ENCODE data around the gene ARFGAP1. TPM values are rescaled to one million over a fixed set of nuclear protein-coding genes. Genes with fewer than 3 reads are reported as not detected.

Gene ARFGAP1
- total and polyA plus RNA-seq, 2 of the 8 experiments (the other 6 are each of a cell fraction or from before 2014, with no cell fraction given): 93.7 to 100 TPM

- Histone ChIP-seq H2BK120ac (replicated peaks; ENCODE audit: low read depth, low read length) (no peak overlapping the region), H3K4me1 (replicated peaks in 1 of 4; ENCODE audit: control insufficient read depth in 3 of 4, insufficient read depth in 4 of 4, low read length in 3 of 4) (peaks cover 0 to 14% (median 11%) of the 10 kb centered on the region in 4 experiments; a peak in 4 of 7 replicates), H3K27ac (ENCODE audit: low read depth, low read length) (no peak overlapping the region), H4K91ac (replicated peaks; ENCODE audit: insufficient read length, low read length) (no peak overlapping the region), H3K27me3 (replicated peaks in 1 of 4; ENCODE audit: control insufficient read depth in 3 of 4, extremely low read depth in 1 of 4, insufficient read depth in 3 of 4, low read length in 3 of 4) (no peaks in the 10 kb centered on the region; a peak in 2 of 7 replicates), H2BK20ac (ENCODE audit: low read length) (no peak overlapping the region), H2AK5ac (ENCODE audit: low read depth, low read length) (no peak overlapping the region), H3K4me3 (ENCODE audit: extremely low read depth in 1 of 4, insufficient read depth in 2 of 4, low read depth in 3 of 4, low read length in 4 of 4) (no peak overlapping the region), H2AFZ (ENCODE audit: low read length) (no peak overlapping the region), H3K79me2 (ENCODE audit: control insufficient read depth in 1 of 2, insufficient read depth in 2 of 2, low read length in 2 of 2) (no peaks in the 10 kb centered on the region), H4K8ac (ENCODE audit: extremely low read depth, insufficient read depth, low read length) (no peak overlapping the region; the same call in 1 of the 2 replicates), H3K4ac (replicated peaks; ENCODE audit: insufficient read length, low read depth, low read length) (no peak overlapping the region), H3K23me2 (ENCODE audit: low read depth, low read length) (no peaks in the 10 kb centered on the region), H3K4me2 (ENCODE audit: insufficient read depth in 1 of 2, low read depth in 2 of 2, low read length in 2 of 2) (no peak overlapping the region), H3K9me3 (ENCODE audit: insufficient read depth in 2 of 2, low read depth in 1 of 2, low read length in 1 of 2) (no peaks in the 10 kb centered on the region), H4K20me1 (replicated peaks in 1 of 2; ENCODE audit: control insufficient read depth in 1 of 2, insufficient read depth in 2 of 2, low read length in 2 of 2) (no peaks in the 10 kb centered on the region), H3K56ac (replicated peaks; ENCODE audit: insufficient read length, low read depth, low read length) (no peak overlapping the region), H3K18ac (ENCODE audit: extremely low read depth, low read length) (no peak overlapping the region), H3K79me1 (ENCODE audit: low read depth, low read length) (no peaks in the 10 kb centered on the region), H4K5ac (ENCODE audit: insufficient read length, low read depth, low read length) (no peak overlapping the region), H2BK15ac (ENCODE audit: low read length) (no peak overlapping the region), H3K23ac (ENCODE audit: insufficient read length) (no peak overlapping the region), H2BK5ac (ENCODE audit: low read depth, low read length) (no peak overlapping the region), H3K36me3 (ENCODE audit: control insufficient read depth in 2 of 4, insufficient read depth in 4 of 4, low read length in 3 of 4) (no peaks in the 10 kb centered on the region), H3K9ac (replicated peaks in 1 of 4; ENCODE audit: extremely low read depth in 1 of 4, low read depth in 3 of 4, low read length in 3 of 4) (no peak overlapping the region), H2BK12ac (ENCODE audit: low read depth, low read length) (no peak overlapping the region), H3K14ac (ENCODE audit: insufficient read length) (no peak overlapping the region)
- DNase-seq (ENCODE audit: low read depth in 1 of 2, low spot score in 2 of 2): no peak
- 84% methylated on average over 6 of the region's 21 CpGs; no CpG with 5 or more reads in 1 of the 2 experiments for WGBS, 2 experiments (ENCODE audit: extremely low coverage in 1 of 2, insufficient coverage in 1 of 2, insufficient read length in 1 of 2, insufficient replicate concordance in 2 of 2, low coverage in 1 of 2, low lambda C conversion rate in 2 of 2, missing lambda C conversion rate in 1 of 2)
- FAIRE-seq: no peak
- POLR2A ChIA-PET (ENCODE audit: partially characterized antibody): no interaction called here
- CTCF ChIA-PET (ENCODE audit: partially characterized antibody): interaction anchor here (0.9 to 10.9 kb wide), 8 partner anchors 8 to 48 kb away, joined by 3 to 199 read pairs (median 6); no protein-coding TSS in a partner anchor
- TF ChIP-seq RNF2 (IDR thresholded peaks at IDR 0.05; ENCODE audit: borderline replicate concordance, low read depth, low read length, missing control alignments, poor library complexity, severe bottlenecking) (no peak), SUZ12 (IDR thresholded peaks at IDR 0.05; ENCODE audit: low read length) (no peak), GABPA (IDR thresholded peaks at IDR 0.05; ENCODE audit: borderline replicate concordance, insufficient read depth, low read length) (no peak), YY1 (IDR thresholded peaks at IDR 0.05; ENCODE audit: low read depth, low read length) (no peak), TCF12 (IDR thresholded peaks at IDR 0.05; ENCODE audit: low read depth, low read length) (no peak), SIN3A (conservative IDR thresholded peaks at IDR 0.05 in 1 of 2, IDR thresholded peaks at IDR 0.05 in 1 of 2; ENCODE audit: low read depth in 1 of 2, low read length in 2 of 2) (no peak), HDAC2 (IDR thresholded peaks at IDR 0.05; ENCODE audit: borderline replicate concordance in 1 of 2, low read depth in 2 of 2, low read length in 2 of 2) (no peak), NRF1 (IDR thresholded peaks at IDR 0.05; ENCODE audit: low read depth, low read length) (no peak), TAF1 (IDR thresholded peaks at IDR 0.05; ENCODE audit: low read depth, low read length) (no peak), ZNF274 (IDR thresholded peaks at IDR 0.05; ENCODE audit: borderline replicate concordance, extremely low read depth, low read length) (no peak)
- TF ChIP-seq, protein P1, sequence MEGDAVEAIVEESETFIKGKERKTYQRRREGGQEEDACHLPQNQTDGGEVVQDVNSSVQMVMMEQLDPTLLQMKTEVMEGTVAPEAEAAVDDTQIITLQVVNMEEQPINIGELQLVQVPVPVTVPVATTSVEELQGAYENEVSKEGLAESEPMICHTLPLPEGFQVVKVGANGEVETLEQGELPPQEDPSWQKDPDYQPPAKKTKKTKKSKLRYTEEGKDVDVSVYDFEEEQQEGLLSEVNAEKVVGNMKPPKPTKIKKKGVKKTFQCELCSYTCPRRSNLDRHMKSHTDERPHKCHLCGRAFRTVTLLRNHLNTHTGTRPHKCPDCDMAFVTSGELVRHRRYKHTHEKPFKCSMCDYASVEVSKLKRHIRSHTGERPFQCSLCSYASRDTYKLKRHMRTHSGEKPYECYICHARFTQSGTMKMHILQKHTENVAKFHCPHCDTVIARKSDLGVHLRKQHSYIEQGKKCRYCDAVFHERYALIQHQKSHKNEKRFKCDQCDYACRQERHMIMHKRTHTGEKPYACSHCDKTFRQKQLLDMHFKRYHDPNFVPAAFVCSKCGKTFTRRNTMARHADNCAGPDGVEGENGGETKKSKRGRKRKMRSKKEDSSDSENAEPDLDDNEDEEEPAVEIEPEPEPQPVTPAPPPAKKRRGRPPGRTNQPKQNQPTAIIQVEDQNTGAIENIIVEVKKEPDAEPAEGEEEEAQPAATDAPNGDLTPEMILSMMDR (IDR thresholded peaks at IDR 0.05; ENCODE audit: control extremely low read depth in 1 of 3, insufficient read depth in 1 of 3, low read depth in 1 of 3, low read length in 3 of 3): no peak
Observed at GRCh38 chr20:63242736-63243135, 29.9 kb upstream of the ARFGAP1 start.
